ENCODE results near the gene CAMK2D. TPM values are rescaled to one million over a fixed set of nuclear protein-coding genes. Genes with fewer than 3 reads are reported as not detected.

The CAMK2D gene
- total RNA-seq, 1 experiment from 2014 or later = 9.0 TPM

GRCh38 chr4:113511944-113512343 lies 249.6 kb downstream of the CAMK2D start:
- Histone ChIP-seq H3K79me2 (ENCODE audit: insufficient read depth, low read length) (no peaks in the 10 kb centered on the region), H2AK5ac (ENCODE audit: insufficient read length, low read length) (no peak overlapping the region)
- no CpG with 5 or more reads among the region's 2 CpGs for WGBS (ENCODE audit: extremely low coverage, insufficient read length, low lambda C conversion rate)

More at GRCh38 chr4:113511944-113512343, 249.6 kb downstream of the CAMK2D start:
- no peak overlapping the region for H2BK120ac ChIP-seq (ENCODE audit: low read depth, low read length, poor library complexity, severe bottlenecking)
- no peaks in the 10 kb centered on the region for H3K23me2 ChIP-seq (ENCODE audit: insufficient read length, low read depth, low read length, poor library complexity, severe bottlenecking)
- no peak overlapping the region for H3K9ac ChIP-seq (ENCODE audit: extremely low read depth, insufficient read length, low read length)
- H4K8ac ChIP-seq (replicated peaks; ENCODE audit: insufficient read length, low read depth, low read length) = no peak overlapping the region
- no peaks in the 10 kb centered on the region for H3K27me3 Mint-ChIP-seq (ENCODE audit: low read depth)
- no peak overlapping the region for H3K18ac ChIP-seq (ENCODE audit: insufficient read length, low read depth, low read length)
- H4K91ac ChIP-seq (ENCODE audit: insufficient read length, low read depth, low read length) = no peak overlapping the region
- H3K14ac ChIP-seq (ENCODE audit: insufficient read depth, low read length) = no peak overlapping the region
- no peak overlapping the region for H2BK5ac ChIP-seq (ENCODE audit: insufficient read length, low read length)
- no peak overlapping the region for H4K5ac ChIP-seq (ENCODE audit: insufficient read length, low read depth, low read length)
- H3K4me2 ChIP-seq (ENCODE audit: insufficient read depth, insufficient read length, low read length) = no peak overlapping the region
- H2BK12ac ChIP-seq (ENCODE audit: insufficient read length, low read depth, low read length) = no peak overlapping the region
- peaks cover 0 to 13% (median 5%) of the 10 kb centered on the region in 3 experiments; a peak in 2 of 7 replicates for H3K36me3 Mint-ChIP-seq (ENCODE audit: insufficient read depth in 1 of 3, low read depth in 3 of 3)
- no peaks in the 10 kb centered on the region for H3K27me3 ChIP-seq (ENCODE audit: insufficient read depth, low read length)
- no peaks in the 10 kb centered on the region for H3K4me1 ChIP-seq (ENCODE audit: insufficient read depth, low read length)
- H3T11ph ChIP-seq (ENCODE audit: low read length) = no peak overlapping the region
- no peak overlapping the region for H2AFZ ChIP-seq (ENCODE audit: low read length)
- no peak overlapping the region for H3K23ac ChIP-seq (ENCODE audit: insufficient read length, low read depth, low read length)
- no peaks in the 10 kb centered on the region for H3K9me3 ChIP-seq (ENCODE audit: control insufficient read depth, low read depth, low read length)
- H2BK20ac ChIP-seq (ENCODE audit: low read depth, low read length, poor library complexity, severe bottlenecking) = no peak overlapping the region
- no peak overlapping the region for H3K27ac ChIP-seq (ENCODE audit: insufficient read length, low read depth, low read length)
- no peaks in the 10 kb centered on the region for H4K20me1 ChIP-seq (ENCODE audit: control insufficient read depth, insufficient read depth, insufficient read length)
- TF ChIP-seq CTCF (conservative IDR thresholded peaks at IDR 0.05) = no peak
- no peak for DNase-seq
- H3K56ac ChIP-seq (ENCODE audit: insufficient read length, low read depth, low read length) = no peak overlapping the region
- H3K4ac ChIP-seq (ENCODE audit: low read depth, low read length) = no peak overlapping the region
- no peak overlapping the region for H3K27ac Mint-ChIP-seq
- no peaks in the 10 kb centered on the region for H3K79me1 ChIP-seq (ENCODE audit: insufficient read depth, low read depth, low read length, poor library complexity, severe bottlenecking)
- no peaks in the 10 kb centered on the region for H3K9me3 Mint-ChIP-seq
- H3K4me3 Mint-ChIP-seq = no peak overlapping the region
- H2BK15ac ChIP-seq (ENCODE audit: low read depth, low read length) = no peak overlapping the region
- H3K4me1 Mint-ChIP-seq = no peaks in the 10 kb centered on the region
